K562 (cell line): ENCODE results near the gene USH1G. TPM values are rescaled to one million over a fixed set of nuclear protein-coding genes. Genes with fewer than 3 reads are reported as not detected.
A peak's percentile ranks its signal among the peaks of the same experiment; 100 is the strongest.

Experiments
- ATF1 ChIP-seq, 2 experiments: fragments of 450-650 bp in 1 of 2; IDR thresholded peaks; 2 replicates each; pipeline ENCODE4 v1.6.1; 2016; ENCODE audit warnings: missing compliant biosample characterization in 1 of 2, missing genetic modification characterization in 1 of 2
- ELF2 ChIP-seq: fragments of 250-450 bp; sonication (Bioruptor Pico); IDR thresholded peaks from 2 replicates; pipeline ENCODE4 v1.5.0; 2021; ENCODE audit warnings: mild to moderate bottlenecking
- MAFK ChIP-seq: IDR thresholded peaks from 2 replicates; pipeline ENCODE4 v1.6.1; 2011; ENCODE audit warnings: low read length, improper control_type of control experiment
- MCM2 ChIP-seq: fragments of 450-650 bp; IDR thresholded peaks from 2 replicates; pipeline ENCODE4 v1.6.1; 2017; ENCODE audit warnings: low read depth, mild to moderate bottlenecking
- MYNN ChIP-seq, 2 experiments: sonication (generic); formaldehyde crosslinking in 1 of 2; IDR thresholded peaks; 2 replicates each; pipeline versions ENCODE4 v1.5.0 to v1.6.1; 2016 to 2020; ENCODE audit warnings: antibody characterized with exemption in 1 of 2, missing genetic modification reagents in 1 of 2
- NFRKB ChIP-seq: fragments of 450-650 bp; IDR thresholded peaks from 2 replicates; pipeline ENCODE4 v1.6.1; 2016; ENCODE audit warnings: low read depth
- PHTF2 ChIP-seq: fragments of 250-450 bp; sonication (Bioruptor Pico); IDR thresholded peaks from 2 replicates; pipeline ENCODE4 v1.5.0; 2021; ENCODE audit warnings: mild to moderate bottlenecking
- POLR3G ChIP-seq: IDR thresholded peaks from 2 replicates; pipeline ENCODE4 v1.6.1; 2011; ENCODE audit not compliant: insufficient read length, insufficient replicate concordance; ENCODE audit errors: extremely low read depth
- THRAP3 ChIP-seq: fragments of 450-650 bp; IDR thresholded peaks from 2 replicates; pipeline ENCODE4 v1.6.1; 2016; ENCODE audit warnings: mild to moderate bottlenecking, inconsistent platforms, borderline replicate concordance
- ZBTB7A ChIP-seq: IDR thresholded peaks from 2 replicates; pipeline ENCODE4 v1.6.1; 2011; ENCODE audit warnings: low read depth, mild to moderate bottlenecking, low read length, moderate library complexity, borderline replicate concordance; ENCODE audit not compliant: control insufficient read depth
- ZC3H11A ChIP-seq: IDR thresholded peaks from 2 replicates; pipeline ENCODE4 v1.6.1; 2012; ENCODE audit warnings: low read depth, low read length, improper control_type of control experiment
- ZC3H8 ChIP-seq: fragments of 450-650 bp; IDR thresholded peaks from 2 replicates; pipeline ENCODE4 v1.6.1; 2017
- ZNF561 ChIP-seq: fragments of 450-650 bp; formaldehyde crosslinking; conservative IDR thresholded peaks from 2 replicates; pipeline ENCODE4 v1.4.0; 2020; ENCODE audit warnings: mild to moderate bottlenecking, moderate library complexity
- ZNF584 ChIP-seq: fragments of 200-800 bp; sonication (Bioruptor generic); IDR thresholded peaks from 2 replicates; pipeline ENCODE4 v1.6.1; 2016; ENCODE audit warnings: low read depth, mild to moderate bottlenecking, missing genetic modification characterization, missing compliant biosample characterization
- ZNF830 ChIP-seq: fragments of 250-450 bp; sonication (Bioruptor Pico); IDR thresholded peaks from 2 replicates; pipeline ENCODE4 v1.5.0; 2021; ENCODE audit warnings: mild to moderate bottlenecking
- polyA plus RNA-seq, 8 experiments: library from polyadenylated mRNA; depleted of rRNA in 4 of 8; stranded (reverse) in 5 of 8; unstranded in 3 of 8; fragments of >200 nt; fragmentation: Nextera tagmentation in 2 of 8; fragmentation: Illumina TruSeq in 1 of 8; extraction: Ambion mirVana in 2 of 8; extraction: Trizol in 1 of 8; gene quantifications; 2 replicates each; pipeline versions ENCODE4 v1.2.1 to v1.2.3, GENCODE V29; 2011 to 2014; ENCODE audit warnings: inconsistent platforms in 1 of 8, missing spikeins in 1 of 8
- total RNA-seq, 7 experiments: library from RNA; depleted of rRNA in 6 of 7; stranded (reverse); fragments of >200 nt in 6 of 7; fragmentation: Illumina TruSeq in 2 of 7; extraction: Trizol in 2 of 7; gene quantifications; 2 replicates each; pipeline versions ENCODE4 v1.2.1 to v1.2.3, GENCODE V29; 2011 to 2021; ENCODE audit warnings: low replicate concordance in 1 of 7
- TF ChIP-seq, protein P1 (sequence below): fragments of 250-450 bp; sonication (Bioruptor Pico); IDR thresholded peaks from 2 replicates; pipeline ENCODE4 v1.9.0; 2021; ENCODE audit warnings: mild to moderate bottlenecking, inconsistent platforms
- TF ChIP-seq, protein P2 (sequence below): fragments of 250-450 bp; sonication (Bioruptor Pico); IDR thresholded peaks from 2 replicates; pipeline ENCODE4 v1.9.0; 2021; ENCODE audit warnings: mild to moderate bottlenecking
- TF ChIP-seq, protein P3 (sequence below): fragments of 450-650 bp; formaldehyde crosslinking; IDR thresholded peaks from 2 replicates; pipeline ENCODE4 v1.4.0; 2020; ENCODE audit warnings: mild to moderate bottlenecking, mixed read lengths
- TF ChIP-seq, protein P4 (sequence below): fragments of 200-800 bp; sonication (Bioruptor generic); IDR thresholded peaks from 2 replicates; pipeline ENCODE4 v1.6.1; 2016; ENCODE audit warnings: missing genetic modification characterization, missing compliant biosample characterization

USH1G gene
- total and polyA plus RNA-seq, 9 of the 15 experiments (the other 6 are each of a cell fraction or from before 2014, with no cell fraction given): 0.22 to 1.00 (median 0.64) TPM; not detected in 2

DNA sequence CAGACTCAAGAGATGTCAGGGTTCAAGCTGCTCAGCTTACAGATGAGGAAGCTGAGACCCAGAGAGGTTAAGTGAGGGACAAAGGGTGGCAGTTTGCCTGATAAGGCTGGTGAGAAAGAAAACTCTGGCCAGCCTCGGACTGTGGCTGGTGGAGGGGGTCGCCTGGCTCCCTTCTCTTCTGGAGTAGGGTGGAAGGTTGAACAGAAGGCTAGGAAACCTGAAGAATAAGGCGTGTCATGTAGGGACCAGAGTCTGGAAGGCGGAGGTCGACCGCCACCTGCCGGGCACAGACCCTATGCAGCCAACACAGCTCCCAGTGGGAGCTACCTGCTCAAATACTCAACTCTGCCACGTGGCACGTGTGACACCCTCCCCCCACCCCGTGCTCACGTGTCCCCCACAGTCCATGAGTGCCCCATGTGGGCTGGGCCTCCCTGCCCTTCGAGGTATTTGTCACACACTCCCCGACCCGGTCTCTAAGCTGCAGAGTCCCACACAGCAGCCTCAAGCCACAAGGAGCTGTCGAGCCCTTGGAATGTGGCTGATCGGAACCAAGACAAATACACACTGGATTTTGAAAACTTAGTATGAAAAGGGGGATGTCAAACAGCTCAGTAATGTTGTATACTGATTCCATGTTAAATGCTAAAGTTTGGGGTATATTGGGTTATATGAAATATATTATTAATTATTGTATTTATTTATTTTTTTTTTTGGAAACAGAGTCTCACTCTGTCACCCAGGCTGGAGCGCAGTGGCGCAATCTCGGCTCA, 37.7 kb upstream of the USH1G start (continued):
- TF ChIP-seq, protein P1, sequence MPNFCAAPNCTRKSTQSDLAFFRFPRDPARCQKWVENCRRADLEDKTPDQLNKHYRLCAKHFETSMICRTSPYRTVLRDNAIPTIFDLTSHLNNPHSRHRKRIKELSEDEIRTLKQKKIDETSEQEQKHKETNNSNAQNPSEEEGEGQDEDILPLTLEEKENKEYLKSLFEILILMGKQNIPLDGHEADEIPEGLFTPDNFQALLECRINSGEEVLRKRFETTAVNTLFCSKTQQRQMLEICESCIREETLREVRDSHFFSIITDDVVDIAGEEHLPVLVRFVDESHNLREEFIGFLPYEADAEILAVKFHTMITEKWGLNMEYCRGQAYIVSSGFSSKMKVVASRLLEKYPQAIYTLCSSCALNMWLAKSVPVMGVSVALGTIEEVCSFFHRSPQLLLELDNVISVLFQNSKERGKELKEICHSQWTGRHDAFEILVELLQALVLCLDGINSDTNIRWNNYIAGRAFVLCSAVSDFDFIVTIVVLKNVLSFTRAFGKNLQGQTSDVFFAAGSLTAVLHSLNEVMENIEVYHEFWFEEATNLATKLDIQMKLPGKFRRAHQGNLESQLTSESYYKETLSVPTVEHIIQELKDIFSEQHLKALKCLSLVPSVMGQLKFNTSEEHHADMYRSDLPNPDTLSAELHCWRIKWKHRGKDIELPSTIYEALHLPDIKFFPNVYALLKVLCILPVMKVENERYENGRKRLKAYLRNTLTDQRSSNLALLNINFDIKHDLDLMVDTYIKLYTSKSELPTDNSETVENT (CRISPR knock-in tag): no peak
- TF ChIP-seq, protein P2, sequence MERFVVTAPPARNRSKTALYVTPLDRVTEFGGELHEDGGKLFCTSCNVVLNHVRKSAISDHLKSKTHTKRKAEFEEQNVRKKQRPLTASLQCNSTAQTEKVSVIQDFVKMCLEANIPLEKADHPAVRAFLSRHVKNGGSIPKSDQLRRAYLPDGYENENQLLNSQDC: no peak
- TF ChIP-seq ATF1 (CRISPR knock-in tag; IDR thresholded peaks at IDR 0.05): no peak
- TF ChIP-seq ATF1 (tag; IDR thresholded peaks at IDR 0.05): peak; percentile 55
- TF ChIP-seq MYNN (IDR thresholded peaks at IDR 0.05): no peak
- TF ChIP-seq MYNN (CRISPR knock-in tag; IDR thresholded peaks at IDR 0.05): no peak
- TF ChIP-seq ZNF830: no peak
- no peak for TF ChIP-seq POLR3G
- TF ChIP-seq ELF2 (CRISPR knock-in tag): no peak
- TF ChIP-seq ZC3H11A: no peak
- TF ChIP-seq NFRKB: no peak
- TF ChIP-seq ZBTB7A: no peak
- TF ChIP-seq MCM2: no peak
- no peak for TF ChIP-seq THRAP3
- TF ChIP-seq MAFK: no peak
- TF ChIP-seq, protein P3, sequence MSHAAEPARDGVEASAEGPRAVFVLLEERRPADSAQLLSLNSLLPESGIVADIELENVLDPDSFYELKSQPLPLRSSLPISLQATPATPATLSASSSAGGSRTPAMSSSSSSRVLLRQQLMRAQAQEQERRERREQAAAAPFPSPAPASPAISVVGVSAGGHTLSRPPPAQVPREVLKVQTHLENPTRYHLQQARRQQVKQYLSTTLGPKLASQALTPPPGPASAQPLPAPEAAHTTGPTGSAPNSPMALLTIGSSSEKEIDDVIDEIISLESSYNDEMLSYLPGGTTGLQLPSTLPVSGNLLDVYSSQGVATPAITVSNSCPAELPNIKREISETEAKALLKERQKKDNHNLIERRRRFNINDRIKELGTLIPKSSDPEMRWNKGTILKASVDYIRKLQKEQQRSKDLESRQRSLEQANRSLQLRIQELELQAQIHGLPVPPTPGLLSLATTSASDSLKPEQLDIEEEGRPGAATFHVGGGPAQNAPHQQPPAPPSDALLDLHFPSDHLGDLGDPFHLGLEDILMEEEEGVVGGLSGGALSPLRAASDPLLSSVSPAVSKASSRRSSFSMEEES (CRISPR knock-in tag): no peak
- TF ChIP-seq ZNF584 (CRISPR knock-in tag): no peak
- TF ChIP-seq, protein P4, sequence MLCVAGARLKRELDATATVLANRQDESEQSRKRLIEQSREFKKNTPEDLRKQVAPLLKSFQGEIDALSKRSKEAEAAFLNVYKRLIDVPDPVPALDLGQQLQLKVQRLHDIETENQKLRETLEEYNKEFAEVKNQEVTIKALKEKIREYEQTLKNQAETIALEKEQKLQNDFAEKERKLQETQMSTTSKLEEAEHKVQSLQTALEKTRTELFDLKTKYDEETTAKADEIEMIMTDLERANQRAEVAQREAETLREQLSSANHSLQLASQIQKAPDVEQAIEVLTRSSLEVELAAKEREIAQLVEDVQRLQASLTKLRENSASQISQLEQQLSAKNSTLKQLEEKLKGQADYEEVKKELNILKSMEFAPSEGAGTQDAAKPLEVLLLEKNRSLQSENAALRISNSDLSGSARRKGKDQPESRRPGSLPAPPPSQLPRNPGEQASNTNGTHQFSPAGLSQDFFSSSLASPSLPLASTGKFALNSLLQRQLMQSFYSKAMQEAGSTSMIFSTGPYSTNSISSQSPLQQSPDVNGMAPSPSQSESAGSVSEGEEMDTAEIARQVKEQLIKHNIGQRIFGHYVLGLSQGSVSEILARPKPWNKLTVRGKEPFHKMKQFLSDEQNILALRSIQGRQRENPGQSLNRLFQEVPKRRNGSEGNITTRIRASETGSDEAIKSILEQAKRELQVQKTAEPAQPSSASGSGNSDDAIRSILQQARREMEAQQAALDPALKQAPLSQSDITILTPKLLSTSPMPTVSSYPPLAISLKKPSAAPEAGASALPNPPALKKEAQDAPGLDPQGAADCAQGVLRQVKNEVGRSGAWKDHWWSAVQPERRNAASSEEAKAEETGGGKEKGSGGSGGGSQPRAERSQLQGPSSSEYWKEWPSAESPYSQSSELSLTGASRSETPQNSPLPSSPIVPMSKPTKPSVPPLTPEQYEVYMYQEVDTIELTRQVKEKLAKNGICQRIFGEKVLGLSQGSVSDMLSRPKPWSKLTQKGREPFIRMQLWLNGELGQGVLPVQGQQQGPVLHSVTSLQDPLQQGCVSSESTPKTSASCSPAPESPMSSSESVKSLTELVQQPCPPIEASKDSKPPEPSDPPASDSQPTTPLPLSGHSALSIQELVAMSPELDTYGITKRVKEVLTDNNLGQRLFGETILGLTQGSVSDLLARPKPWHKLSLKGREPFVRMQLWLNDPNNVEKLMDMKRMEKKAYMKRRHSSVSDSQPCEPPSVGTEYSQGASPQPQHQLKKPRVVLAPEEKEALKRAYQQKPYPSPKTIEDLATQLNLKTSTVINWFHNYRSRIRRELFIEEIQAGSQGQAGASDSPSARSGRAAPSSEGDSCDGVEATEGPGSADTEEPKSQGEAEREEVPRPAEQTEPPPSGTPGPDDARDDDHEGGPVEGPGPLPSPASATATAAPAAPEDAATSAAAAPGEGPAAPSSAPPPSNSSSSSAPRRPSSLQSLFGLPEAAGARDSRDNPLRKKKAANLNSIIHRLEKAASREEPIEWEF: no peak
- TF ChIP-seq ZC3H8: no peak
- no peak for TF ChIP-seq ZNF561
- TF ChIP-seq PHTF2 (CRISPR knock-in tag): no peak
